Mesodermal cell (in vitro differentiated cells): ENCODE results near the gene ZNF687.

ENCODE experiments used
- H3K27ac ChIP-seq: 2 replicates; pipeline ENCODE4 v1.7.0; 2013; ENCODE audit warnings: mild to moderate bottlenecking, low read depth, low read length, moderate library complexity; ENCODE audit not compliant: severe bottlenecking
- H3K36me3 ChIP-seq: 2 replicates; pipeline ENCODE4 v1.7.1; 2013; ENCODE audit warnings: mild to moderate bottlenecking, low read length, moderate library complexity; ENCODE audit not compliant: control insufficient read depth, insufficient read depth
- H3K4me1 ChIP-seq: one replicate; pipeline ENCODE4 v1.7.1; 2013; ENCODE audit warnings: mild to moderate bottlenecking, low read length; ENCODE audit not compliant: insufficient read depth, control insufficient read depth, poor library complexity, severe bottlenecking
- H3K4me3 ChIP-seq: 2 replicates; pipeline ENCODE4 v1.7.0; 2013; ENCODE audit warnings: low read length, control low read depth, mild to moderate bottlenecking; ENCODE audit not compliant: insufficient read depth, poor library complexity, severe bottlenecking; ENCODE audit errors: extremely low read depth
- H3K9me3 ChIP-seq: 2 replicates; pipeline ENCODE4 v1.7.1; 2013; ENCODE audit warnings: mild to moderate bottlenecking, low read length, moderate library complexity; ENCODE audit not compliant: control insufficient read depth
- WGBS, 2 experiments: methylation state at CpG; one replicate each; pipeline ENCODE4 v1.1.5; 2013; ENCODE audit warnings: missing lambda C conversion rate in 2 of 2; ENCODE audit not compliant: insufficient coverage in 2 of 2; 5-methylcytosine and 5-hydroxymethylcytosine counted together

Gene ZNF687

GRCh38 chr1:151334822-151335221, 52.7 kb downstream of the ZNF687 start:
- H3K36me3 ChIP-seq: no peaks in the 10 kb centered on the region
- WGBS, 2 experiments: 72 to 80% methylated on average over 1 to 2 of the region's 5 CpGs
- H3K27ac ChIP-seq: no peak overlapping the region
- H3K9me3 ChIP-seq: no peaks in the 10 kb centered on the region
- no peak overlapping the region for H3K4me3 ChIP-seq
- no peaks in the 10 kb centered on the region for H3K4me1 ChIP-seq

- Histone ChIP-seq H3K27ac (no peak overlapping the region), H3K4me3 (no peak overlapping the region), H3K36me3 (no peaks in the 10 kb centered on the region), H3K9me3 (no peaks in the 10 kb centered on the region), H3K4me1 (no peaks in the 10 kb centered on the region)
- 100% methylated on average over 1 of the region's 3 CpGs for WGBS, 2 experiments
Observed at GRCh38 chr1:151336556-151336955, 54.5 kb downstream of the ZNF687 start.

- H3K9me3 ChIP-seq: no peaks in the 10 kb centered on the region
- peak overlapping the region; percentile 77 for H3K27ac ChIP-seq
- peaks cover 33% of the 10 kb centered on the region for H3K36me3 ChIP-seq
- H3K4me3 ChIP-seq: no peak overlapping the region
- H3K4me1 ChIP-seq: no peaks in the 10 kb centered on the region
- WGBS, 2 experiments: 38 to 59% methylated on average over 3 to 4 of the region's 7 CpGs
Observed at GRCh38 chr1:151340870-151341754, 59.0 kb downstream of the ZNF687 start.
